H1 (cell line): ENCODE data around the gene DEFB118. TPM values are rescaled to one million over a fixed set of nuclear protein-coding genes. Genes with fewer than 3 reads are reported as not detected.

Experiments used
- BACH1 ChIP-seq: IDR thresholded peaks from 2 replicates; pipeline ENCODE4 v1.6.1; 2012; ENCODE audit warnings: low read length, improper control_type of control experiment
- EZH2 ChIP-seq: fragments of 200-600 bp; sonication (generic); IDR thresholded peaks from 2 replicates; pipeline ENCODE4 v1.7.1; 2012; ENCODE audit warnings: low read depth, mild to moderate bottlenecking, moderate library complexity, low read length, inconsistent platforms; ENCODE audit not compliant: severe bottlenecking
- polyA plus RNA-seq, 7 experiments: library from polyadenylated mRNA; depleted of rRNA in 3 of 7; stranded (reverse) in 5 of 7; unstranded in 2 of 7; fragments of >200 nt in 5 of 7; fragments of 200-250 nt in 2 of 7; gene quantifications; 1 replicate in 5 of 7; 2 replicates in 1 of 7; 4 replicates in 1 of 7; pipeline versions ENCODE4 v1.2.1 to v1.2.3, GENCODE V29; 2011 to 2013; ENCODE audit warnings: missing spikeins in 2 of 7, mixed read lengths in 2 of 7
- total RNA-seq: library from RNA; stranded (reverse); fragmentation: NEBNext Ultra II Directional; extraction: Animal tissue kit (Norgen Biotek cat#: 25700); gene quantifications from 2 replicates; pipeline ENCODE4 v1.2.1, GENCODE V29; 2021

DEFB118 gene
- total and polyA plus RNA-seq, 2 of the 8 experiments (the other 6 are each of a cell fraction or from before 2014, with no cell fraction given): not detected

GRCh38 chr20:31341470-31341869 is 26.9 kb upstream of the DEFB118 start (continued):
- TF ChIP-seq EZH2 (no peak), BACH1 (no peak)
